DOHH2 (cell line): ENCODE measurements around the gene KLK5.

Experiments used
- H3F3A ChIP-seq: fragments of 200-600 bp; sonication (generic), shearing (Covaris generic); 2 replicates; pipeline ENCODE4 v1.6.0; 2016; ENCODE audit warnings: antibody characterized with exemption, mild to moderate bottlenecking; ENCODE audit not compliant: control insufficient read depth, insufficient read depth
- H3K27ac ChIP-seq: fragments of 200-600 bp; sonication (generic); 2 replicates; pipeline ENCODE4 v1.5.1; 2014; ENCODE audit warnings: low read depth, mild to moderate bottlenecking, low read length, moderate library complexity
- H3K27me3 ChIP-seq: fragments of 200-600 bp; sonication (generic); 2 replicates; pipeline ENCODE4 v1.6.1; 2014; ENCODE audit warnings: mild to moderate bottlenecking, low read length, mixed read lengths; ENCODE audit not compliant: control insufficient read depth
- H3K36me3 ChIP-seq: fragments of 200-600 bp; sonication (generic); 2 replicates; pipeline ENCODE4 v1.6.1; 2014; ENCODE audit warnings: mild to moderate bottlenecking, low read length, moderate library complexity, mixed read lengths; ENCODE audit not compliant: control insufficient read depth
- H3K4me1 ChIP-seq: fragments of 200-600 bp; sonication (generic); 2 replicates; pipeline ENCODE4 v1.6.1; 2014; ENCODE audit warnings: mild to moderate bottlenecking, low read length, mixed read lengths; ENCODE audit not compliant: control insufficient read depth
- H3K4me2 ChIP-seq: fragments of 200-600 bp; sonication (generic); 2 replicates; pipeline ENCODE4 v1.6.0; 2014; ENCODE audit warnings: mild to moderate bottlenecking, low read length, moderate library complexity
- H3K4me3 ChIP-seq: fragments of 200-600 bp; sonication (generic); 2 replicates; pipeline ENCODE4 v1.5.1; 2014; ENCODE audit warnings: mild to moderate bottlenecking, low read length, mixed read lengths
- H3K79me2 ChIP-seq: fragments of 200-600 bp; sonication (generic); 2 replicates; pipeline ENCODE4 v1.6.1; 2014; ENCODE audit warnings: mild to moderate bottlenecking, low read length, mixed read lengths; ENCODE audit not compliant: control insufficient read depth
- H3K9me2 ChIP-seq: fragments of 200-600 bp; sonication (generic); replicated peaks from 2 replicates; pipeline ENCODE4 v1.6.1; 2014; ENCODE audit warnings: mild to moderate bottlenecking, low read length, mixed read lengths; ENCODE audit not compliant: control insufficient read depth
- H3K9me3 ChIP-seq: fragments of 200-600 bp; sonication (generic); 2 replicates; pipeline ENCODE4 v1.6.1; 2014; ENCODE audit warnings: antibody characterized with exemption, low read length, mixed read lengths; ENCODE audit not compliant: control insufficient read depth, insufficient read depth
- H4K20me1 ChIP-seq: fragments of 200-600 bp; sonication (generic); 2 replicates; pipeline ENCODE4 v1.6.0; 2014; ENCODE audit warnings: low read depth, mild to moderate bottlenecking, antibody characterized with exemption, low read length, moderate library complexity; ENCODE audit not compliant: control insufficient read depth, insufficient read depth
- EZH2phosphoT487 ChIP-seq: fragments of 200-600 bp; sonication (generic); IDR thresholded peaks from 2 replicates; pipeline ENCODE4 v1.6.1; 2017; ENCODE audit warnings: borderline replicate concordance, mild to moderate bottlenecking, antibody characterized with exemption, low read length, moderate library complexity, mixed read lengths
- TF ChIP-seq, protein P1 (sequence below): fragments of 200-600 bp; sonication (generic); IDR thresholded peaks from one replicate; pipeline ENCODE4 v1.5.1; 2014; ENCODE audit warnings: antibody characterized with exemption, mild to moderate bottlenecking, low read depth, low read length; ENCODE audit not compliant: poor library complexity, severe bottlenecking

KLK5 gene

DNA sequence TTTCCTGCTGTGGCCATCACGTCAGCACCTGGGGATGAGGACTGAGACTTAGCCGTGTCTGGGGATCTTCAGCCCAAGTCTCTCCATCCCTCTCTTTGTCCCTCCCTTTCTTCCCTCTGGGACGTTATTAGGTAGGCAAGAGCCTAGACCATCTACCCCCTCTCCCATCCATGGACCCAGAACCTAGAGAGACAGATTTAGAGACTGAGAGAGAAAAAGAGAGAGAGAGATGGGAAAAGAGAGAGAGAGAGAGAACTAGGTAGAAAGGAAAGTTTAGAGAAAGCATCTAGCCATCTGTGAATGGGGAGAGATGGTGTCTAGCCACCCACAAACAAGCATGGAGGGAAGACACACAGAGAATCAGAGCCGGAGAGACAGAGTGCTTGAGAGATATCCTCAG is 42.1 kb downstream of the KLK5 start:
- TF ChIP-seq EZH2phosphoT487 = no peak
- TF ChIP-seq, protein P1, sequence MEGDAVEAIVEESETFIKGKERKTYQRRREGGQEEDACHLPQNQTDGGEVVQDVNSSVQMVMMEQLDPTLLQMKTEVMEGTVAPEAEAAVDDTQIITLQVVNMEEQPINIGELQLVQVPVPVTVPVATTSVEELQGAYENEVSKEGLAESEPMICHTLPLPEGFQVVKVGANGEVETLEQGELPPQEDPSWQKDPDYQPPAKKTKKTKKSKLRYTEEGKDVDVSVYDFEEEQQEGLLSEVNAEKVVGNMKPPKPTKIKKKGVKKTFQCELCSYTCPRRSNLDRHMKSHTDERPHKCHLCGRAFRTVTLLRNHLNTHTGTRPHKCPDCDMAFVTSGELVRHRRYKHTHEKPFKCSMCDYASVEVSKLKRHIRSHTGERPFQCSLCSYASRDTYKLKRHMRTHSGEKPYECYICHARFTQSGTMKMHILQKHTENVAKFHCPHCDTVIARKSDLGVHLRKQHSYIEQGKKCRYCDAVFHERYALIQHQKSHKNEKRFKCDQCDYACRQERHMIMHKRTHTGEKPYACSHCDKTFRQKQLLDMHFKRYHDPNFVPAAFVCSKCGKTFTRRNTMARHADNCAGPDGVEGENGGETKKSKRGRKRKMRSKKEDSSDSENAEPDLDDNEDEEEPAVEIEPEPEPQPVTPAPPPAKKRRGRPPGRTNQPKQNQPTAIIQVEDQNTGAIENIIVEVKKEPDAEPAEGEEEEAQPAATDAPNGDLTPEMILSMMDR = no peak

DNA sequence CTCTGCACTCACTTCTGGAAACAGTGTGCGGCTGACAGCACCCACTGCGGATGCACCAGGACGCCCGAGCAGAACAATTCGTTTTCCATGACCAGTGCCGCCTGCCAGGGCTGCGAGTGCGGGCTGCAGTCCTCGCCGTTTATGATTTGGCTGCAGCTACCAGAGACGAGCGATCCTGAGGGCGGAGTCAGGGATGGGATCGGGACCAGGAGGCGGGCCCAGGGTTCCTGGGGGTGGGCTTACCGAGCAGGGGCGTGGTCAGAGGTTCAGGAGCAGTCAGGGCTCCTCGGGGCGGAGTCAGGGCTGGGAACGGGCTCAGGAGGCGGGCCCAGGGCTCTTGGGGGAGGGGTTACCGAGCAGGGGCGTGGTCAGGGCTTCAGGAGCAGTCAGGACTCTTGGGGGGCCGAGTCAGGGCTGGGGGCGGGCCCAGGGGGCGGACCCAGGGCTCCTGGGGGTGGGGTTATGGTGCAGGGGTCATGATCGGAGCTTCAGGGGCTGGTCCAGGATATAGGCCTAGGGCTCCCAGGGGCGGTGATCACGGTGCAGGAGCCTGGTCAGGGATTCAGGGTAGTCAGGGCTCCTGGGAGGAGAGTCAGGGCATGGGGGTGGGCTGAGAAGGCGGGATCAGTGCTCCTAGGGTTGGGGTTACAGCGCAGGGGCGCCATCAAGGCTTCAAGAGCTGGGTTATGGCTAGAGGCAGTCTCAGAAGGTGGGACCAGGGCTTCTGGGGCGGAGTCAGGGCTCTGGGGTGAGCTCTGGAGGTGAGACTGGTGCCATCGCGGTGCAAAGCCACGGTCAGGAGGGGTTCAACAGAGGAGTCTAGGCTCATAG is 43.4 kb downstream of the KLK5 start:
- H3K4me3 ChIP-seq = no peak overlapping the region
- no peaks in the 10 kb centered on the region for H3K9me3 ChIP-seq
- H3K27me3 ChIP-seq = peaks cover 28% of the 10 kb centered on the region
- H3K36me3 ChIP-seq = no peaks in the 10 kb centered on the region
- H4K20me1 ChIP-seq = no peaks in the 10 kb centered on the region
- H3K27ac ChIP-seq = no peak overlapping the region
- H3K4me2 ChIP-seq = no peak overlapping the region
- H3K4me1 ChIP-seq = no peaks in the 10 kb centered on the region
- H3F3A ChIP-seq = no peaks in the 10 kb centered on the region
- H3K9me2 ChIP-seq = no peaks in the 10 kb centered on the region
- no peaks in the 10 kb centered on the region for H3K79me2 ChIP-seq
- TF ChIP-seq, protein P1 = no peak
- no peak for TF ChIP-seq EZH2phosphoT487

More for the DNA sequence above, 42.1 kb downstream of the KLK5 start:
- no peaks in the 10 kb centered on the region for H3K4me1 ChIP-seq
- H3K4me3 ChIP-seq = no peak overlapping the region
- peaks cover 27% of the 10 kb centered on the region for H3K27me3 ChIP-seq
- H3K79me2 ChIP-seq = no peaks in the 10 kb centered on the region
- H3K36me3 ChIP-seq = no peaks in the 10 kb centered on the region
- H3K9me2 ChIP-seq = no peaks in the 10 kb centered on the region
- H3F3A ChIP-seq = no peaks in the 10 kb centered on the region
- H3K4me2 ChIP-seq = no peak overlapping the region
- H3K9me3 ChIP-seq = no peaks in the 10 kb centered on the region
- no peak overlapping the region for H3K27ac ChIP-seq
- H4K20me1 ChIP-seq = no peaks in the 10 kb centered on the region

DNA sequence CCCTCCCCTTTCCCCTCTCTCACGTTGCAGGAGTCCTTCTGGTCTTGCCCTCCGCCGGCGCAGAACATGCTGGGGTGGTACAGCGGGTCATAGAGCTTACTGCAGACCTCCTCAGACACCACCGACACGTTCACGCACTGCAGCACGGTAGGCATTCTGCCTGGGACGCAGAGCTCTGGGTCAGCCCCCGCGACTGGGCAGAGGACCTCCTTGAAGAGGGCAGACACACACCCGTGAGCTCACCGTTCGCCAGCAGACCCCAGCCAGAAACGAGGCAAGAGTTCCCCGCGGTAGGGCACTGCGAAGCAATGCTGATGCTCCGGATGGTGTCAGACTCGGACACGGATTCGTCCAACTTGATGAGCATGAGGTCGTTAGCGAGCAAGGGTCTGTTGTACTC is 44.5 kb downstream of the KLK5 start:
- no peak for TF ChIP-seq EZH2phosphoT487
- TF ChIP-seq, protein P1 = no peak
- peaks cover 28% of the 10 kb centered on the region for H3K27me3 ChIP-seq
- H3K9me2 ChIP-seq = no peaks in the 10 kb centered on the region

More for the DNA sequence above, 44.5 kb downstream of the KLK5 start:
- Histone ChIP-seq H4K20me1 (no peaks in the 10 kb centered on the region), H3F3A (no peaks in the 10 kb centered on the region), H3K4me2 (no peak overlapping the region), H3K4me1 (no peaks in the 10 kb centered on the region), H3K4me3 (no peak overlapping the region), H3K36me3 (no peaks in the 10 kb centered on the region), H3K27ac (no peak overlapping the region), H3K9me3 (no peaks in the 10 kb centered on the region), H3K79me2 (no peaks in the 10 kb centered on the region)
